ENCODE results near the gene CUL2. TPM values are rescaled to one million over a fixed set of nuclear protein-coding genes. Genes with fewer than 3 reads are reported as not detected.
A peak's percentile ranks its signal among the peaks of the same experiment; 100 is the strongest.

Gene CUL2
- total RNA-seq, 1 experiment from 2014 or later: 30.7 TPM

- no peaks in the 10 kb centered on the region for H3K27me3 Mint-ChIP-seq (ENCODE audit: insufficient read depth, unreplicated experiment)
- no TSS peak for BruUV-seq (replicated peaks)
- ChIA-PET CTCF (no interaction called here), POLR2A (no interaction called here)
- no peak for DNase-seq (ENCODE audit: unreplicated experiment)
- TF ChIP-seq, protein P1, sequence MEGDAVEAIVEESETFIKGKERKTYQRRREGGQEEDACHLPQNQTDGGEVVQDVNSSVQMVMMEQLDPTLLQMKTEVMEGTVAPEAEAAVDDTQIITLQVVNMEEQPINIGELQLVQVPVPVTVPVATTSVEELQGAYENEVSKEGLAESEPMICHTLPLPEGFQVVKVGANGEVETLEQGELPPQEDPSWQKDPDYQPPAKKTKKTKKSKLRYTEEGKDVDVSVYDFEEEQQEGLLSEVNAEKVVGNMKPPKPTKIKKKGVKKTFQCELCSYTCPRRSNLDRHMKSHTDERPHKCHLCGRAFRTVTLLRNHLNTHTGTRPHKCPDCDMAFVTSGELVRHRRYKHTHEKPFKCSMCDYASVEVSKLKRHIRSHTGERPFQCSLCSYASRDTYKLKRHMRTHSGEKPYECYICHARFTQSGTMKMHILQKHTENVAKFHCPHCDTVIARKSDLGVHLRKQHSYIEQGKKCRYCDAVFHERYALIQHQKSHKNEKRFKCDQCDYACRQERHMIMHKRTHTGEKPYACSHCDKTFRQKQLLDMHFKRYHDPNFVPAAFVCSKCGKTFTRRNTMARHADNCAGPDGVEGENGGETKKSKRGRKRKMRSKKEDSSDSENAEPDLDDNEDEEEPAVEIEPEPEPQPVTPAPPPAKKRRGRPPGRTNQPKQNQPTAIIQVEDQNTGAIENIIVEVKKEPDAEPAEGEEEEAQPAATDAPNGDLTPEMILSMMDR (IDR thresholded peaks at IDR 0.05; ENCODE audit: unreplicated experiment): no peak
- no peaks in the 10 kb centered on the region for H3K9me3 Mint-ChIP-seq (ENCODE audit: unreplicated experiment)
- peaks cover 62% of the 10 kb centered on the region for H3K36me3 Mint-ChIP-seq (ENCODE audit: insufficient read depth, unreplicated experiment)
- intact Hi-C loops (cut with micrococcal nuclease): no loop called here
- no peak overlapping the region for H3K4me3 Mint-ChIP-seq (ENCODE audit: unreplicated experiment)
- H3K4me1 Mint-ChIP-seq (ENCODE audit: insufficient read depth, unreplicated experiment): peaks cover 5% of the 10 kb centered on the region
- peak overlapping the region; percentile 46 for H3K27ac Mint-ChIP-seq (ENCODE audit: low read depth, unreplicated experiment)
Measured at GRCh38 chr10:35020481-35020880, 69.7 kb downstream of the CUL2 start.

DNA sequence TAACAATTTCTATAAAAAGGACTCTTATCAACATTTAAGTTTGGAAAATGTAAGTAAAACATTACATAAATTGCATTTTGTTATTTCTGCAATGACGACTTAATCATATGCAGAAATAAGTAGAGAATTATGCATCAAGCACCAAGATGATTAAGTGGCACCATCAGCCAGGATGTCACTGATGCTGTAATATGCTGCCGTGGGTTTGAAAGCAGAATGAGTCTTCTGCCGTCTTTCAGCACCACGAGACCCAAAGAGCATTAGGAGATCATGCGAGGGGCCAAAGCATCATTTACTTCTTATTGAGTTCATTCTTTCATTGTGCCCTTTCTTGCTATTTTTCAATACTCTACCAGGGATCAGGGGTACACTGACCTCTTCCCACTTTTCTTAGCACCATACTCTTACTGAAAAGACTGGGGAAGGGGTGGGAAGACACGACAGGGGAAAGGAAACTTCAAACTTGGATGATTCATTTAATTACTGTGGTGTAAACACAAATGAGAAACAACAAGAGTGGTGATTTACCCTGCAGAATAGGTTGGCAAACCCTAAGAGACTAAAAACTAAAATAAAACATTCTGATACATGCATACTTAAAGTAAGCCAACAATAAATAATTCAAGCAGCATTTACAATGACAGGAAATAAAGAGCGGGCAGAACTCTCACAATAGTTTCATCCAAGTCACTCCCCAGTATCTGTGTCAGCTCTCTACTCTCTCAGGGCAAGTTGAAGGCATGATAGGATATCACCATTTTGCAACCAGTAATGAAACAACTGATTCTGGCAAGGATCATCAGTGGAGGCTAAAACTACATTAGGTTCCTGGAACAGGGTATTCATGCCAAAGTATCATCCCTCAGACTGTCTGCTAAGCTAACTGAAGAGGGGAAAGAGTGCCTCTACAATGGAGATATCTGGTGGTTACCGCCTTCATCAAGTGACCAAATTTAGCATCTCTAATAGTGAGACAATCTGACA is 70.8 kb downstream of the CUL2 start:
- no peak overlapping the region for H3K27ac Mint-ChIP-seq (ENCODE audit: low read depth, unreplicated experiment)
- H3K27me3 Mint-ChIP-seq (ENCODE audit: insufficient read depth, unreplicated experiment): no peaks in the 10 kb centered on the region
- TF ChIP-seq, protein P1 (IDR thresholded peaks at IDR 0.05; ENCODE audit: unreplicated experiment): no peak
- BruUV-seq (replicated peaks): no TSS peak
- CTCF ChIA-PET: no interaction called here
- no peak for DNase-seq (ENCODE audit: unreplicated experiment)
- POLR2A ChIA-PET: interaction anchor here (1.0 kb wide), 1 partner anchor 298 kb away, joined by 3 read pairs; no protein-coding TSS in a partner anchor
- peaks cover 65% of the 10 kb centered on the region for H3K36me3 Mint-ChIP-seq (ENCODE audit: insufficient read depth, unreplicated experiment)
- no peaks in the 10 kb centered on the region for H3K4me1 Mint-ChIP-seq (ENCODE audit: insufficient read depth, unreplicated experiment)
- H3K4me3 Mint-ChIP-seq (ENCODE audit: unreplicated experiment): no peak overlapping the region
- no peaks in the 10 kb centered on the region for H3K9me3 Mint-ChIP-seq (ENCODE audit: unreplicated experiment)
- intact Hi-C loops (cut with micrococcal nuclease): no loop called here

- H3K4me1 Mint-ChIP-seq (ENCODE audit: insufficient read depth, unreplicated experiment): no peaks in the 10 kb centered on the region
- ChIA-PET CTCF (interaction anchor here (1.2 to 2.5 kb wide), 2 partner anchors 10 to 23 kb away, joined by 3 to 11 read pairs; no protein-coding TSS in a partner anchor), POLR2A (interaction anchor here (0.7 to 1.1 kb wide), 2 partner anchors 9 to 307 kb away, joined by 3 read pairs; no protein-coding TSS in a partner anchor)
- intact Hi-C loops (cut with micrococcal nuclease): no loop called here
- H3K9me3 Mint-ChIP-seq (ENCODE audit: unreplicated experiment): no peaks in the 10 kb centered on the region
- peaks cover 66% of the 10 kb centered on the region for H3K36me3 Mint-ChIP-seq (ENCODE audit: insufficient read depth, unreplicated experiment)
- no peak overlapping the region for H3K27ac Mint-ChIP-seq (ENCODE audit: low read depth, unreplicated experiment)
- no peaks in the 10 kb centered on the region for H3K27me3 Mint-ChIP-seq (ENCODE audit: insufficient read depth, unreplicated experiment)
- no TSS peak for BruUV-seq (replicated peaks)
- H3K4me3 Mint-ChIP-seq (ENCODE audit: unreplicated experiment): no peak overlapping the region
- DNase-seq (ENCODE audit: unreplicated experiment): no peak
- TF ChIP-seq, protein P1 (IDR thresholded peaks at IDR 0.05; ENCODE audit: unreplicated experiment): no peak
Measured at GRCh38 chr10:35017608-35018007, 72.5 kb downstream of the CUL2 start.

GRCh38 chr10:35015843-35016408 is 74.2 kb downstream of the CUL2 start:
- intact Hi-C loops (cut with micrococcal nuclease): no loop called here
- TF ChIP-seq, protein P1 (IDR thresholded peaks at IDR 0.05; ENCODE audit: unreplicated experiment): no peak
- no peak overlapping the region for H3K4me3 Mint-ChIP-seq (ENCODE audit: unreplicated experiment)
- no peaks in the 10 kb centered on the region for H3K27me3 Mint-ChIP-seq (ENCODE audit: insufficient read depth, unreplicated experiment)
- CTCF ChIA-PET: interaction anchor here (2.5 kb wide), 1 partner anchor 22 kb away, joined by 11 read pairs; no protein-coding TSS in a partner anchor
- no peaks in the 10 kb centered on the region for H3K9me3 Mint-ChIP-seq (ENCODE audit: unreplicated experiment)
- H3K4me1 Mint-ChIP-seq (ENCODE audit: insufficient read depth, unreplicated experiment): no peaks in the 10 kb centered on the region
- H3K36me3 Mint-ChIP-seq (ENCODE audit: insufficient read depth, unreplicated experiment): peaks cover 69% of the 10 kb centered on the region
- no TSS peak for BruUV-seq (replicated peaks)
- no peak for DNase-seq (ENCODE audit: unreplicated experiment)
- H3K27ac Mint-ChIP-seq (ENCODE audit: low read depth, unreplicated experiment): peak overlapping the region; percentile 46
- POLR2A ChIA-PET: interaction anchor here (0.9 kb wide), 1 partner anchor 10 kb away, joined by 3 read pairs; no protein-coding TSS in a partner anchor
